Renal cortex interstitium (tissue), 11 donors: Measurements from ENCODE around the gene DNAH1. TPM values are rescaled to one million over a fixed set of nuclear protein-coding genes. Genes with fewer than 3 reads are reported as not detected.
A peak's percentile ranks its signal among the peaks of the same experiment; 100 is the strongest.

Source experiments
- DNase-seq, 11 donors: peaks; one replicate each; pipeline ENCODE4 v3.0.0-alpha.2; 2013; ENCODE audit warnings: low read depth in 9 of 11, low spot score in 4 of 11; ENCODE audit errors: extremely low read depth in 1 of 11
- polyA plus RNA-seq, 3 donors: library from polyadenylated mRNA; unstranded; fragments of 120-200 nt; gene quantifications; one replicate each; pipeline ENCODE4 v1.2.1, GENCODE V29; 2013; ENCODE audit not compliant: insufficient read length in 3 of 3

DNAH1 gene
- polyA plus RNA-seq, 3 donors = 10.0 to 13.9 (median 10.3) TPM

DNA sequence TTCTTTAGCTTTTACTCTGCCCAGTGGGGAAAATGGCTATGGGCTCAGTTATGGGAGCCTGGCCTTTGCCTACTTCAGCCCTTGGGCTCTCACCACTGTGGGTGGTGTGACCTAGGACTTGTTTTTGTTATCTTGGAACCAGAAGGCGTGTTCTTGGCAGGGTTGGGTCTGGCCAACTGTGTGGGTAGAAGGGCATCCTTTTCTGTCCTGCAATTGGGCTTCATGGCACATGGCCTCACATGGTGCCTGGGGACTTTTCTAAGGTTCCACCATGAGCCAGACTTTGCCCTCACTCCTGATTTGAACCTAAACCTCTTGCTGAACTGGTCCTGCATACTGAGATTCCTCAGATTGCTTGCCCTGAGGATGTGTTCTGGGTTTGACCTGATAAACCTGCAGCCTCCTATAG is 26.8 kb upstream of the DNAH1 start:
- no peak for DNase-seq

DNA sequence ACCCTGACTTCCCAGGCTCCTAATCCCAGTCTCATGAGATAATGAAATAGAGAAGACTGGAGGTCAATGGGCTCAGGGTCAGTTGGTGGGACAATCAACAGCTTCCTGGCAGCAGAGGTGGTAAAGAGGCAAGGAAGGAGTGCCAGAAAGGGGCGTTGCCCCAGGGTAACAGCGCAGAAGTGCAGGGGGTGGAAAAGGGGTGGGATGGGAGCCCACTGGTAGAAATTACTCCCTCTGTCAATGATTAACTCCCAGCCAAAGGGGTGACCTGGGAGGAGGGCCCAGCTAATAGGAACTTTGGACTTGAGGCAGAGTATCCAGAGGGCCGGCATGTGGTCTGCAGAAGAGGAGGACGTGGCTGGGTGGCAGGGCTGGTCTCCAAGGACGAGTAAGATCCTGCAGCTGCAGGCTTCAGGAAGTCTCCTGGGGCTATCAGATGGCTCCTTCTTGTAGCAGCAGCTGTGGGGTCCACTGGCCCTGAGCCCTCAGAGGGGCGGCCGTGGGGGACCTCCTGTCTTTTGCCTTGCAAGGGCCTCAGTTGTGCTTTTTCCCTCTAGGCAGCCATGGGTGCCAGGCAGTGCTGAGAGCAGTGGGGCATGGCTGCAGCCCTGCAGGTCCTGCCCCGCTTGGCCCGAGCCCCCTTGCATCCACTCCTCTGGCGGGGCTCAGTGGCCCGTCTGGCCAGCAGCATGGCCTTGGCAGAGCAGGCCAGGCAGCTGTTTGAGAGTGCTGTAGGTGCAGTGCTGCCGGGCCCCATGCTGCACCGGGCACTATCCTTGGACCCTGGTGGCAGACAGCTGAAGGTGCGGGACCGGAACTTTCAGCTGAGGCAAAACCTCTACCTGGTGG is 26.1 kb upstream of the DNAH1 start:
- no peak for DNase-seq

DNA sequence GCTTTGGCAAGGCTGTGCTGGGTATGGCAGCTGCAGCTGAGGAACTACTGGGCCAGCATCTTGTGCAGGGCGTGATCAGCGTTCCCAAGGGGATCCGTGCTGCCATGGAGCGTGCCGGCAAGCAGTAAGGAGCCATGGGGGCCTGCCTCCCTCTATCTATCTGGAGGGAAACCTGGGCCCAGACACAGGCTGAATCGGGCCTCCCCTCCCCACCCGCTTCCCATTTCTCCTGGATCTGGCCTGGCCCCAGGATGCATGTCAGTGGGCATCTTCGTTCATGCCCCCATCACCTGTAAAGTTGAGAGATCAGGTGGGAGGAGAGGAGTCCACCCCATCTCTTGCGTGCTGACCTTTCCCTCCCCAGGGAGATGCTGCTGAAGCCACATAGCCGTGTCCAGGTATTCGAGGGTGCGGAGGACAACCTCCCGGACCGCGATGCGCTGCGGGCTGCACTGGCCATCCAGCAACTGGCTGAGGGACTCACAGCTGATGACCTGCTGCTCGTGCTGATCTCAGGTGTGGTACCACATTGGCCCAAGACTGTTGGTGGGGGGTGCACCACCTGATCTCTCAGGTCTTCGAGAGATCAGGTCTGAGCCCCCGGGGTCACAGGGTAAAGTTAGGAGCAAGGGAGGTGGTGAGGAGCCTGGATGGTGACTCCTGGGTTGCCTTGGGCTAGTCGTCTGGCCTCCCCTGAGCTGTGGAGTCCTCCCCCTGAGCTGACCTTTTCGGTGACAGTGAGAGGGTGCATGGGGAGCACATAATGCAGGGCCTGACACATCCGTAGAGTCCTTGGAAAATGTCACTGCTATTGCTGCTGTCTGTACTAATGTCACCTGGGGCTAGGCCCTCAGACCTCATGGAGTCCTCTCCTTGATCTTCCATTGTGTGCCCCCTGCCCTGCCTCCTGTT is 25.3 kb upstream of the DNAH1 start:
- no peak for DNase-seq

DNA sequence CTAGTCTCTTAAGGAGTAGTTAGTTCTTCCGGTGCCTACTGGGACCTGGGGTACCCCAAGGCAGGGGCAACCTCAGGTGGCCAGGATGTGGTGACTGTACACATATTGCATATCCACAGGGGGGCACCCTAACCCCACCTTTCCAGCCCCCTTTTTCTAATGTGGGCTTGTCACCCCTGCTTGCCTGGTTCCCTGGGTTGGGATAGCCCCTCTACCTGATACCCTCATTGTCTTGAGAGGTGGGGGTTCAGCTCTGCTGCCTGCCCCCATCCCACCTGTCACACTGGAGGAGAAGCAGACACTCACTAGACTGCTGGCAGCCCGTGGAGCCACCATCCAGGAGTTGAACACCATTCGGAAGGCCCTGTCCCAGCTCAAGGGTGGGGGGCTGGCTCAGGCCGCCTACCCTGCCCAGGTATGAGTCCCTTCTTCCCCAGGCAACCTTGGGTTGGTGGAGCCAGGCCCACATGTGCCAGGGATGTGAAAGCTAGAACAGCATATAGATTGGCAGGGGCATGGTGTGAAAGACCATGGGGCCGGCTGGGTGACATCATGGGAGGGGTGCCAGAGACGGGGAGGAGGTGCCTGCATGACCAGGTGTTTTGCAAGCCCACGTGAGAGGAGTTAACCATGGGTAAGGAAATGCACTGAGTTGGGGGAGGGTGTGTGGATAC is 24.5 kb upstream of the DNAH1 start:
- DNase-seq = no peak

DNA sequence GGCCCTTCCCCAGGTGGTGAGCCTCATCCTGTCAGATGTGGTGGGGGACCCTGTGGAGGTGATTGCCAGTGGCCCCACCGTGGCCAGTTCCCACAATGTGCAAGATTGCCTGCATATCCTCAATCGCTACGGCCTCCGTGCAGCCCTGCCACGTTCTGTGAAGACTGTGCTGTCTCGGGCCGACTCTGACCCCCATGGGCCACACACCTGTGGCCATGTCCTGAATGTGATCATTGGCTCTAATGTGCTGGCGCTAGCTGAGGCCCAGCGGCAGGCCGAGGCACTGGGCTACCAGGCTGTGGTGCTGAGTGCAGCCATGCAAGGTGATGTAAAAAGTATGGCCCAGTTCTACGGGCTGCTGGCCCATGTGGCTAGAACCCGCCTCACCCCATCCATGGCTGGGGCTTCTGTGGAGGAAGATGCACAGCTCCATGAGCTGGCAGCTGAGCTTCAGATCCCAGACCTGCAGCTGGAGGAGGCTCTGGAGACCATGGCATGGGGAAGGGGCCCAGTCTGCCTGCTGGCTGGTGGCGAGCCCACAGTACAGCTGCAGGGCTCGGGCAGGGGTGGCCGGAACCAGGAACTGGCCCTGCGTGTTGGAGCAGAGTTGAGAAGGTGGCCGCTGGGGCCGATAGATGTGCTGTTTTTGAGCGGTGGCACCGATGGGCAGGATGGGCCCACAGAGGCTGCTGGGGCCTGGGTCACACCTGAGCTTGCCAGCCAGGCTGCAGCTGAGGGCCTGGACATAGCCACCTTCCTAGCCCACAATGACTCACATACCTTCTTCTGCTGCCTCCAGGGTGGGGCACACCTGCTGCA is 23.7 kb upstream of the DNAH1 start:
- DNase-seq = no peak

DNA sequence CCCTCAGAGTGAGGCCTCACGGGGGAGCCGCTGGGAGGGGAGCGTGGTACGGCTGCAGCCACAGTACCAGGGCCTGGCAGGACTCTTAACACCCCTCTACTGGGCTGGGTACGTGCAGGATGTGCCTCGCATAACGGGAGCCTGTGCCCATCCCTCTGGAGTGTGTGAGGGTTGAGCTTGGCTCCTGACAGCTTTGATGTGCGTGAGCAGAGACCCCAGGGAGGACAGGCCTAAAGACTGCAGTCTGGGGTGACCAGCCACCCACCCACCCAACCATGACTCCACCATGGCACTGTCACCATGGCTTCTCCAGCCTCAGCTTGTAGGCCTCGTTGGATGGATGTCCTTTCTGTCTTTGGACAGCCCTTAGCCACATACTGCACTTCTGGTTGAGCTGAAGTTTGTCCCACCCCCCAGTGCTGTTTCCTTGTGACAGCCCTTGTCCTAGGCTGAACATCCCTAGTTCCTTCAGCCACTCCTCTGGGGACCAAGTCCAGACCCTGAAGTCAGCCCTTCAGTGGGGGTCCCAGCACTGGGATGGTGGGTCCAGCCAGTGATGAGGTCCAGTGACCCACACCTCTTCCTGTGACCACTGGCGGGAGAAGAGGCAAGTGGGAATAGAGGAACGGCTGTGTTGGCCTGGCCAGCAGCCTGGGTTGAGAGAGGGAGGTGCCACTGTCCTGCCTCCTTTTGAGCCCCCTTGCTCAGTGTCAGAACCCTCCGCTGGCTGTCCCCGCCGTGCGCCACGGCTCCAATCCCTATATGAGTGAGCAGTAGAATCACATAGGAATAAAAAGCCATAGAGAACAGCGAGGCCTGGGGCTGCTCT is 22.4 kb upstream of the DNAH1 start:
- no peak for DNase-seq

DNA sequence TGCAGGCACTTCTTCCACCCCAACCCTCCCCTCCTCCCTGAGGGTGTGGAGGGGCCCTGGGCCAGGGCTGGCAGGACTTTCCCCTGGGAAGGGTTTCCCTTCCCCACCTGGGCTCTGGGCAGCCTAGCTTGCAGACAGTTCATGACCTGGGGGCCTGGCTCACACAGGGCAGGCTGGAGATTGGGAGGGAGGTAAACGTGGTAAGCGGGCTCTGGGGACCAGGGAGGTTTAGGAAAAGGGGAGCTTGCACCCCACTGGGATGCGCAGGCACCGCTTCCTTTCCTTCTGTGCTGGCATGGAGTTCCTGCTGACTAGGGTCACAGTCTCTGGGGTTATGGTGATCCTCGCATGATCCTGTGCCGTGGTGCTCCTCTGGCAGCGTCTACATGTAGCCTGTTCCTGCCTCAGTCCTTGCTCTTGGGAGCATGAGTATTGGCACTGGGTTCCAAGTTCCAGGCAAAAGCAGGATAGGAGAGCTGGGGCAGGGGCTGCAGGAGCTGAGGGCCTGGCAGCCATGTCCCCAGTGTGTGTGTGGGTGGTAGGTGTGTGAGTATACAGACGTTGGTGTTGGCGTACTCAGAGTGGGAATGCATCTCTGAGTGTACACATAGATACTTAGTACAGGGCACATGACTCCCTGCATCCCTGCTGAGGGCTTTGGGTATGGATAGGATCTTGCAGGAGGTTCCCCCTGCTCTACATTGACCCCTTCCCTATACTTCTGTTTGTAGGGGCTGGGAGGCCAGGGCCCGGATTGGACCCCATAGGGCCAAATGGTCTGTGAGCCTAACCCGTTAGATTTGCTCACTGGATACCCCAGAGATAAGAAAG is 21.6 kb upstream of the DNAH1 start:
- DNase-seq = no peak

DNA sequence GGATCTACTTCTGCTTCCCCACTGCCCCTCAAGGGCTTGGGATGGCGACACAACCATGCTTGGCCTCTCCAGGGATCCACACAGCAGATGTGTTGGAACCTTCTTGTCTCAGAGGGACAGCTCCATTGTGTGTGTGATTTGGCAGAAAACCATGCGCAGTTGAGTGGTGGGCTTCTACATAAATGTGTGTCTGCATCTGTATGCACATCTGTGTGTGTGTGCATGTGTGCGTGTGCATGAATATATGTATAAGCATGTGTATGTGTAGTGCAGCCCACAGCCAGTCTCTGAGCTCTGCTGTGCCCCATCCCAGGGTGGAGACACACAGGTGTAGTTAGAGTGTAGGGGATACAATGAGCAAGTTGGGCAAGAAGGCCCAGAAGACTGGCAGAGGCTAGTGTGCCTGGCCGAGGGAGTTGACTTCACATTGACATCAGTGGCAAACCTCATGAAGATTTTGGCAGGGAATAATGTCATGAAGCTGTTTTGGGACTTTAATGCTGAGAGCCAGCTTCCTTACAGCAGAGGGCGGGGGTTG is 20.4 kb upstream of the DNAH1 start:
- no peak for DNase-seq

DNA sequence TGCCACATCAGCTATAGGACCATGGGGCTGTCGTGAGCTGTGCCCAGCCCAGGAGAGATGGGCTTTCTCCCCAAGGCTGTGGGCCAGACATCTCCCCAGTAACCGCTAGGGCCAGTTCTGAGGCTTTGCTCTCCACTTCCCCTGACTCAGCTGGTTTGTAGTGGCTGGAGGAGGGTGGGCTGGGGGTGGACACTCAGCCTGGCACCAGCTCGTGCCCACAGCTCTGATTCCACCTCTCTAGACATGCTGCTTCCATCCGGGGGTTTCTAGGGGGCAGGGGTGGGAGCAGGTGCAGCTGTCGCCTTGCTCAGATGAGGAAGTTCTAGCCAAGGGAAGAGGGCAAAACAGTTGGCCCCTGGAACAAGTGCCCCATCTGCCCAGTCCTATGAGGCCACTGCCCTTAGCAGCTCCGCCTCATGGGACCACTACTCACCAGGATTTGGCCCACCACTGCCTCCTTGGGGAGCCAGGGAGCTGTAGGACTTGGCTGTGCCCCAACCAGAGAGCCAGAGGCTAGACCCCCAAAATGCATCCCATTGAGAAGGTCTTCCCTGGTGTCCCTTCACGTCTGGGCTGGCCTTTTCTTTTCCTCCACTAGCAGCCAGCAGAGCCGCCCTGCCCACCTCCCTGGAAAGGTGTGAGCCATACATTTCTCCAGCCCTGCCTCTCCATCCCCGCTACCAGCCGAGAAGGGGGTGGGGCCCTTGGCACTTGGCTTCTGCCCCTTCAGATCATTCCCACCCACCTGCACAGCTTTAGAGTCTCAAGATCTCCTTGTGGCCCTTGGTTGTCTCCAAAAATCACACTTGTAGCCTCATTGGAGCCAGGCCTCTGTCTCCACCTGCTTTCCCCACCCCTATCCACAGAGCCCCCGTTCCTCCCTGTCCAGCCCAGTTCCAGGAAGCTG is 18.6 kb upstream of the DNAH1 start:
- no peak for DNase-seq

DNA sequence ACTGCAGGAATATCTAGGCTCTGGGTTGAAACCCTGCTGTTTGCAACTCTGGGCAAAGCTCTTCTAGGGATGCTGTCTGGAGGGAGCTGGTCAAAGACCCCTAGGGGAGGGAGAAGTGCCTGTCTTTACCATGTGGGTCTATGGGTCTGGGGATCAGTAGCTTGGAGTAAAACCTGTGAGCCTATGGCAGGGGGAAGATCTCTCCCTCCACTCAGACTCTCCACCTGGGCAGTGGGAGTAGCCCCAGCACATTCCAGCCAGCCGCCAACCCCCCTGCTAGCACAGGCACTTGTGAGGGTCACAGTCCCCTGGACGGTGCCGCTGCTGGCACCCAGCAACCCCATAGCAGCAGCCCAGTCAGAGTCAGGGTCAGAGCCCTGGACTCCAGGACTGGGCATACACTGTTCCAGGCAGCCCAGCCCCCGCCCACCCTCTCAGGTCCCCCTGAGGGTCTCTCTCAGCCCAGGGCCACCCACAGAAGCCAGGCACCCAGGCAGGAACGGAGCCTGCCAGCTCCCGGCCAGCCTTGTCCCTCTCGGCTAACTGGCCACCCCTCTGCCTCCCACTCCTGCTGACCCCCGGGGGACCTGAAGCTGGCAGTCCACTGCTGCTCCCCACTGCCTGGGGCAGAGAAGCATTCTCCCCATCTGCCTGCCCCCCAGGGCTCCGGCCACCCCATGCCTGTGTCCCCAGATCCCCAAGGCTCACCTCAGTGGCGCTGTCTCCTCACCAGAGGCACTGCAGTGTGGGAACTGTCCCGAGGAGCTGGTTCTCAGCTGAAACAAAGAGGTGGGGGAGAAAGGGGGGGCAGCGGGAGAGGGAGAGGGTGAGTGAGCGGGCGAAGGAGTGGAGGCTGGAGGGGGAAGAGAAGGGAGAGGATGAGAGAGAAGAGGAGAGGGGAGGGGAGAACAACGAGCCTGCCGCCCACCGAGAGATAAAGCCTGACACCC is 17.7 kb upstream of the DNAH1 start:
- DNase-seq = peak in 2 of 11 donors; percentile 61 to 69

DNA sequence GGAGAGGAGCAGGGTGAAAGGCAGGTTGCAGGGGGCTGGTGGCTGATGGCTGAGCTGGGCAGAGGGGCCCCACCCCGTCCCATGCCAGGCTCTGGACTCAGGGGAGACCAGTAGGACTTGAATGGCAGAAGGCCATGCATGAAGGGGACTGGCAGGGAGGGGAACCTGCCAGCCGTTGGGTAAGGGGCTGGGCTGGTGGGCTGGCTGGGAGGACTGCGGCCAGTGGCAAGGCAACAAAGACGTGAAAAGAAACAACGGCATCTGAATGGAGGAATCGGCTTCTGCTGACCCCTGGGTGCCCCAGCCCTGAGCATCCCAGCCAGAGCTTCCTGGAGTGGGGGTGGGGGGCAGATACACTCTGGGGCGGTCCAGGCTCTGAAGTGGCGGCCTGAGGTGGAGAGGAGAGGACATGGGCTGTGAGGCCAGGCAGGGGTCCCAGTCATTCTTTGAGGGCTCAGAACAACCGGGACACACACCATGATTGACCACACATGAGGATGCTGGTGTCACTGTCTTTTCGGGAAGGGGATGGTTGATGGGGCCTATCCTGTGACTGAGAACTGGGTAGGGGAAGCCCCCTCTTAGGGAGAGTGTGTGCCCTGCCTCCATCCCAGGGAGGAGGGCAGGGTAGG is 16.8 kb upstream of the DNAH1 start:
- DNase-seq = no peak

DNA sequence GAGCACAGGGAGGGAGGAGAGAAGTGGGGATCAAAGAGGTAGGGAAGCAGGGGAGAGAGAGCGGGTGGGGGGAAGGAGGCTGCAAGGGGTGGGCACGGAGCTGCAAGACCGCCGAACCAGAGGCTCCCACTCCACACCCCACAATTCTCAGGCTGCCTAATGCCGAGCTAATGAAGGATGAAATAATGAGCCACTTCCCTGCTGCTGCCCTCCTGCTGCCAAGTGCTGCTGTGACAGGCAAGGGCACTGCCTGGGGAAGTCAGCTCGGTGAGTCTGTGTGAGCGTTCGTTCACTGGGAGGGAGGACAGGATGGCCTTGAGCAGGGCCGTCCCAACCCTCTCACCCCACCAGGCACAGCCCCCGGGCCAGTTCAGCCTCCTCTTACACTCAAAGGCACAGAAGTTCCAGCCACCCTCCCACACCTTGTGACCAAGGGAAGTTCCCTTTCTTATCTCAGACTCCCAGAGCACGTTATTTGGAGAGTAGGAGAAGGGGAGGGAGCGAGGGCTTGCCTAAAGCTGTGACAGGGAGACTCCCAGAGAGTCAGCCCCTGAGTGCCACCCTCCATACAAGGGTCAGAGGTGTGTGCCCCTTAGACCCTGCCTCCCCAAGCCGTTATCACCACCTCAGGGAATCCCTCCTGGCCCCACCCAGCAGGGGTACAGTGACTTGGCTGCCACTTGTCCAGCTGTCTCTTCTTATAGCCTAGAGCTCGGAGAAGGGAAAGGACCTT is 16.1 kb upstream of the DNAH1 start:
- DNase-seq = no peak

DNA sequence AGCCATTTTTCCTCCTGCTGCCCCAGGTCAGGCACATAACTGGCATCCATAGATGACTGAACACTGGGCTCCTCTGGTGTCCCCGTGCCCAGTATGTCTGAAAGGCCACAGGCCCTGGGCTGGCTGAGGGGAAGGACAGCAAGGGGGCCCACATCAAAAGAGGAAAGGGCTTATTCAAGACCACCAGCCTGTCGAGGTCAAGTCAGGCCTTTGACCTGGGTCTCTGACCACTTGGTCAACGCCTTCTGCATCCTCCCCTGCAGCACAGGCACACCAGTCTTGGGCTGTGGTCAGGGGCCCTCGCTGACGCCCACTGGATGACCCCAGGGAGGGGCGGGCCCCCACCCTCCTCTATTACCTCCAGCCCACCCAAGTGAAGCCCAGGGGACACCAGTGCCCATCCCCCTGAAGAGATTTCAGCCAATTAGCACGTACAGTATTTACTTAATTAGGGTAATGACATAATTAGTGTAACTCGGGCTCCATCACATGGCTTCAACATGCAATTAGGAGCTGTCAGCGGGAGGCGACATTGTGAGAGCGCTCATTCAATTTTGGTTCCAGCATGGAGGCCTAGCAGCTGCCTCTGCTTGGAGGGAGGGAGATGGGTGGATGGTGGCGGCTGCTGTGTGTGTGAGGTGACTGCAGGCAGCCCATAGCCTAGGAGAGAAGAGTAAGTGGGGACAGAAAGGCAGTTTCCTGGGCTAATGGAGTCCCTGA is 13.5 kb upstream of the DNAH1 start:
- DNase-seq = no peak
